AG04449 (cell line): ENCODE results near the gene LPP.

ENCODE experiments used
- CTCF ChIA-PET: fragments of 350-600 bp; formaldehyde crosslinking; extraction: SDS; loops from one replicate; lab custom pipeline; 2021; ENCODE audit warnings: antibody characterized with exemption; lab: Yijun Ruan, JAX
- POLR2A ChIA-PET: fragments of 400-600, 350-600 bp; formaldehyde crosslinking; extraction: SDS; loops from one replicate; lab custom pipeline; 2020; ENCODE audit warnings: antibody characterized with exemption, inconsistent platforms; lab: Yijun Ruan, JAX
- DNase-seq: peaks from one replicate; pipeline ENCODE4 v3.0.0-alpha.2; 2010; ENCODE audit warnings: low read depth, low spot score
- H3K4me3 ChIP-seq: 2 replicates; pipeline ENCODE4 v1.5.1; 2011; ENCODE audit warnings: low read depth, mild to moderate bottlenecking, control low read depth, low read length
- CTCF ChIP-seq: IDR thresholded peaks from one replicate; pipeline ENCODE4 v1.5.1; 2011; ENCODE audit warnings: mild to moderate bottlenecking, moderate library complexity, low read length, control low read depth, inconsistent platforms; ENCODE audit not compliant: insufficient read depth; ENCODE audit errors: missing control alignments

LPP gene

DNA sequence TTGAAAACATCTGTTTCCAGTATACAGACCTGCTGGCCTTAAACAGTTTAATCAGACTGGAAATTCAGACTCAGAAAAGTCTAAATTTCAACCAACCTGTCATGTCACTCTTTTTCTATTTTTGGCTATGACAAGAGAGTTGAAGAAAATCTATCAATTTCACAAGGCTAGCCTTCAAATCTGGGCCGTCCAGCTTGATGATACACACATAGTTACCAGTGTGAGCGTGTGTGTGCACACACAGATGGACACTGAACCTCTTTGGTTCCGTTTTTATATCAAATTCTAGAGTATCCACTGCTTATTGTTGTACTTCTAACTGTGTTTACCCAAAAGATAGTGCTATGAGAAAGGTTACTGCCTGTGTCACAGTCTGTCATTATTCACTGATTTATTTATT, 368.2 kb downstream of the LPP start:
- no peak overlapping the region for H3K4me3 ChIP-seq
- POLR2A ChIA-PET = no interaction called here
- CTCF ChIA-PET = no interaction called here
- no peak for DNase-seq
- TF ChIP-seq CTCF = no peak

GRCh38 chr3:188523291-188523690, 369.3 kb downstream of the LPP start:
- no peak overlapping the region for H3K4me3 ChIP-seq
- DNase-seq = no peak
- CTCF ChIA-PET = no interaction called here
- POLR2A ChIA-PET = no interaction called here
- TF ChIP-seq CTCF = no peak

DNA sequence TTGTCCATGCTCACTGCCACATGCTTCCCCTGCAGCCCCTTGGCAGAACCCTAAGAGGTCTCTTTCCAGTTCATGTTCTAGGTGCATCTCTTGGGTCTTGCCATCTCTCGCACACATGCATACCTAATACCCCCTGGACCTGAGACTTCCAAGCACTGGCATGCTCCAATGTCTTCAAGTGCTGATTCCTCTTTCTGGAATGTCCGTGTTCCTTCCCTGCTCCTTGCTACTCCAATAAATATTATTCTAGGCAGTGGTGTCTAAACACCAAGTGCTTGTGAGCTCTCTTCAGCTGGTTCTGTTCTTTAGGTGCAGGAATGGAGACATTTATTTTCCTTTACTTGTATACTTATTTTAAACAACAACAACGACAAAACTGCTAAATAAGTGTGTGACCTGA, 370.1 kb downstream of the LPP start:
- no peak for TF ChIP-seq CTCF

DNA sequence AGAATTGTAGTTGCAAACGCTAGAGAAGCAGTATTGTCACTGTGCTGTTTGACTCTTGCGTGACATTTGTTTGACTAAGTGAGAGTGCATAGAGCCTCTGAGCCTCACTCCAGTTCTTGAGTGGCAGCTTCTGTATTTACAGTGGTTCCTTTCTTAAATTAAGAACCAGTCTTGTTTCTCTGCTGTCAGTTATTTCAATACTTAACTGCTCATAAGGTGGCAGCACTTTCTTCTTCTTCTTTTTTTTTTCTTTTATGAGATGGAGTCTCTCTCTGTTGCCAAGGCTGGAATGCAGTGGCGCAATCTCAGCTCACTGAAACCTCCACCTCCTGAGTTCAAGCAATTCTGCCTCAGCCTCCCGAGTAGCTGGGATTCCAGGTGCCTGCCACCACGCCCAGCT, 372.1 kb downstream of the LPP start:
- CTCF ChIA-PET = interaction anchor here (0.7 to 1.7 kb wide), 5 partner anchors 9 to 543 kb away, joined by 3 to 8 read pairs (median 4); no protein-coding TSS in a partner anchor
- no peak for TF ChIP-seq CTCF
- POLR2A ChIA-PET = interaction anchor here (0.7 kb wide), 1 partner anchor 82 kb away, joined by 3 read pairs; no protein-coding TSS in a partner anchor
- H3K4me3 ChIP-seq = no peak overlapping the region
- DNase-seq = no peak

More for the DNA sequence above, 370.1 kb downstream of the LPP start:
- ChIA-PET POLR2A (no interaction called here), CTCF (interaction anchor here (1.1 kb wide), 1 partner anchor 10 kb away, joined by 6 read pairs; no protein-coding TSS in a partner anchor)
- H3K4me3 ChIP-seq = no peak overlapping the region
- DNase-seq = no peak

DNA sequence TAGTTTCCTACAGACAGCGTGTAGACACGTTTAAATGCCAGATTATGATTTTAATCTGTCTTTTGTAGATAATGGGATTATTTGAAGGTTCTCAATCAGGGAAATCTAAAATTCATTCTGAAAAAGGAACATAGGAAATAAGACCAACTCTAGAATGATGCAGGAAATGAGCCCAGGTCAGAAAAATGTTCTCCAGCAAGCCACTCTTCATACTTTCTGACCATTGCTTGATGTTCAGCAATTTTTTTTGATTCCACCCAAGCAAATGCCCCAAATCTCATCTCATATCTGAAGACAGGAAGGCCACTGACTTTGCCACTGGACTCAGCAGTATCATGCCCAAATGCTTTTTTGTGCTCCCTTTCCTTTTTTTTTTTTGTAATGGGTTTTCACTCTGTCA, 373.4 kb downstream of the LPP start:
- DNase-seq = no peak
- TF ChIP-seq CTCF = no peak
- ChIA-PET CTCF (no interaction called here), POLR2A (no interaction called here)
- no peak overlapping the region for H3K4me3 ChIP-seq

GRCh38 chr3:188528396-188528795, 374.4 kb downstream of the LPP start:
- CTCF ChIA-PET = interaction anchor here (1.1 kb wide), 1 partner anchor 788 kb away, joined by 3 read pairs; no protein-coding TSS in a partner anchor
- POLR2A ChIA-PET = interaction anchor here (0.6 kb wide), 1 partner anchor 10 kb away, joined by 3 read pairs; no protein-coding TSS in a partner anchor
- no peak overlapping the region for H3K4me3 ChIP-seq

More at GRCh38 chr3:188528396-188528795, 374.4 kb downstream of the LPP start:
- DNase-seq = no peak
- no peak for TF ChIP-seq CTCF
